Parathyroid adenoma (tissue), 2 donors: ENCODE data around the gene ZFP1.
"Not testable (repeated sequence)": the region's sequence is repeated elsewhere in the genome, so short reads cannot be mapped to it uniquely, and the experiment has no call there.

ENCODE experiments used
- H2AFZ ChIP-seq: fragments of 300-600 bp; sonication (generic); one replicate; pipeline ENCODE4 v1.7.0; 2017; ENCODE audit warnings: antibody characterized with exemption, mild to moderate bottlenecking
- H3K27ac ChIP-seq: fragments of 300-600 bp; sonication (generic); one replicate; pipeline ENCODE4 v1.7.0; 2017
- H3K27me3 ChIP-seq: fragments of 300-600 bp; sonication (generic); one replicate; pipeline ENCODE4 v1.7.0; 2017; ENCODE audit warnings: low read length; ENCODE audit not compliant: control insufficient read depth, insufficient read depth
- H3K36me3 ChIP-seq: fragments of 300-600 bp; sonication (generic); one replicate; pipeline ENCODE4 v1.7.0; 2017; ENCODE audit warnings: low read length; ENCODE audit not compliant: control insufficient read depth, insufficient read depth
- H3K4me1 ChIP-seq: fragments of 300-600 bp; sonication (generic); one replicate; pipeline ENCODE4 v1.7.0; 2017; ENCODE audit warnings: control low read depth
- H3K4me2 ChIP-seq: fragments of 300-600 bp; sonication (generic); one replicate; pipeline ENCODE4 v1.7.0; 2017; ENCODE audit warnings: low read length
- H3K4me3 ChIP-seq: fragments of 300-600 bp; sonication (generic); one replicate; pipeline ENCODE4 v1.7.0; 2017; ENCODE audit warnings: low read depth, low read length
- H3K79me2 ChIP-seq: fragments of 300-600 bp; sonication (generic); one replicate; pipeline ENCODE4 v1.7.0; 2017; ENCODE audit warnings: control low read depth
- H3K9ac ChIP-seq: fragments of 300-600 bp; sonication (generic); one replicate; pipeline ENCODE4 v1.7.0; 2017; ENCODE audit warnings: mild to moderate bottlenecking
- H3K9me3 ChIP-seq: fragments of 300-600 bp; sonication (generic); one replicate; pipeline ENCODE4 v1.7.0; 2017; ENCODE audit warnings: low read length; ENCODE audit not compliant: control insufficient read depth
- TF ChIP-seq, protein P1 (sequence below): fragments of 300-600 bp; sonication (generic); IDR thresholded peaks from one replicate; pipeline ENCODE4 v1.7.0; 2017; ENCODE audit warnings: antibody characterized with exemption, mild to moderate bottlenecking
- donor health status: primary hyperparathyroidism.

Gene ZFP1

DNA sequence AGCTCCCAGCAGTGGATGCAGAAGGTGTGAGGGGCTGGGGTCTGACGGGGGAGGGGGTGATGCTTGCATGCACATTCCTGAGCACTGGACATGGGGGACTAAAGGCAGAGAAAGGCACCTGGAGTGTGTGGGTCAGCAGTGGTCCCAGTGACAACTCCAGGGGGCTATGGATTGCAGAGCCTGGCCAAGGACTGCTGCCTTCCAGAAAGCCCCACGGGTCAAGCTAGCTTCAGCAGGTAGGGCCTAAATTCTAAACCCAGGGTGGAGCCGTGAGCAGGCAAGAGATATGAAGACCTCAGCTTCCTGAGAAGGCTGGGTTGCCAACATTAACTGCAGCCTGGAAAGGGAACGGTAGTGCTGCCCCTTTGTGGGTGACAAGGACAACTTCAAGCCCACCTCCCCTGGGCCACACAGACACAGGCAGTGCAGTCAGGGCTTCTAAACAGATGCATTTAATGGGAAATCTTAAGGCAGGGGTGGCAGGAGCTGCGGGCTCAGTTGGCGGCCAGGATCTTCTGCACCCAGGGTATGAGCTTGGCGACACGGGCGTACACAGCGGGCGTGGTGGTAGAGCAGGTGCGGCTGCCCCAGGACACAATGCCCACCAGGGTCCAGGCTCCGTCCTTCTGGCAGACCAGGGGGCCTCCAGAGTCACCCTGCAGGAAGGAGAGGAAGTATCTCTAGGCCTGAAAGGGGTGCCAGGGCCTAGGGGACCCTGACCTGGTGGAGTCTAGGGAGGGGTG, 55.5 kb downstream of the ZFP1 start:
- H3K9ac ChIP-seq, result no peak overlapping the region
- H3K27ac ChIP-seq, result no peak overlapping the region
- no peaks in the 10 kb centered on the region for H3K27me3 ChIP-seq
- H3K79me2 ChIP-seq, result no peaks in the 10 kb centered on the region
- TF ChIP-seq, protein P1, sequence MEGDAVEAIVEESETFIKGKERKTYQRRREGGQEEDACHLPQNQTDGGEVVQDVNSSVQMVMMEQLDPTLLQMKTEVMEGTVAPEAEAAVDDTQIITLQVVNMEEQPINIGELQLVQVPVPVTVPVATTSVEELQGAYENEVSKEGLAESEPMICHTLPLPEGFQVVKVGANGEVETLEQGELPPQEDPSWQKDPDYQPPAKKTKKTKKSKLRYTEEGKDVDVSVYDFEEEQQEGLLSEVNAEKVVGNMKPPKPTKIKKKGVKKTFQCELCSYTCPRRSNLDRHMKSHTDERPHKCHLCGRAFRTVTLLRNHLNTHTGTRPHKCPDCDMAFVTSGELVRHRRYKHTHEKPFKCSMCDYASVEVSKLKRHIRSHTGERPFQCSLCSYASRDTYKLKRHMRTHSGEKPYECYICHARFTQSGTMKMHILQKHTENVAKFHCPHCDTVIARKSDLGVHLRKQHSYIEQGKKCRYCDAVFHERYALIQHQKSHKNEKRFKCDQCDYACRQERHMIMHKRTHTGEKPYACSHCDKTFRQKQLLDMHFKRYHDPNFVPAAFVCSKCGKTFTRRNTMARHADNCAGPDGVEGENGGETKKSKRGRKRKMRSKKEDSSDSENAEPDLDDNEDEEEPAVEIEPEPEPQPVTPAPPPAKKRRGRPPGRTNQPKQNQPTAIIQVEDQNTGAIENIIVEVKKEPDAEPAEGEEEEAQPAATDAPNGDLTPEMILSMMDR, result no peak
- no peaks in the 10 kb centered on the region for H3K36me3 ChIP-seq
- no peak overlapping the region for H3K4me3 ChIP-seq
- no peak overlapping the region for H3K4me2 ChIP-seq
- H2AFZ ChIP-seq, result no peak overlapping the region
- H3K9me3 ChIP-seq, result no peaks in the 10 kb centered on the region
- no peaks in the 10 kb centered on the region for H3K4me1 ChIP-seq

DNA sequence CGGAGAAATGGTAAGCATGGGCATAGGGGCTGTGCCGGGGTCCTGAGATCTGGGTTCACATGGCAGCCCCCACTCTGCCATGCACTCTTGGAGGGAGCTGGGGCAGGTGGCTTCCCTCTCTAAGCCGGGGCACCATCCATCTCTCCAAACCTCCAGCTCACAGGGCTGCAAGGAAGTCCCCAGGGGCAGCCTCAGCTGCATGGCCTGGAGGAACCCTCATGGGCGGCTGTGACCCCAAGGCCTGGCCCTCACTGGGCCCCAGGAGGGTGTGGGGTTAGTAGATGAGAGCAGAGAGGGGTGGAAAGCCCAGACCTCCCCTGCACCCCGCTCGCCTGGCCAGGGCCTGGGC, 56.1 kb downstream of the ZFP1 start:
- no peak overlapping the region for H3K27ac ChIP-seq
- no peaks in the 10 kb centered on the region for H3K36me3 ChIP-seq
- no peaks in the 10 kb centered on the region for H3K9me3 ChIP-seq
- H3K4me1 ChIP-seq, result no peaks in the 10 kb centered on the region
- no peak overlapping the region for H2AFZ ChIP-seq
- no peak overlapping the region for H3K4me2 ChIP-seq
- TF ChIP-seq, protein P1, result no peak
- H3K9ac ChIP-seq, result no peak overlapping the region
- no peak overlapping the region for H3K4me3 ChIP-seq
- H3K79me2 ChIP-seq, result no peaks in the 10 kb centered on the region
- no peaks in the 10 kb centered on the region for H3K27me3 ChIP-seq

DNA sequence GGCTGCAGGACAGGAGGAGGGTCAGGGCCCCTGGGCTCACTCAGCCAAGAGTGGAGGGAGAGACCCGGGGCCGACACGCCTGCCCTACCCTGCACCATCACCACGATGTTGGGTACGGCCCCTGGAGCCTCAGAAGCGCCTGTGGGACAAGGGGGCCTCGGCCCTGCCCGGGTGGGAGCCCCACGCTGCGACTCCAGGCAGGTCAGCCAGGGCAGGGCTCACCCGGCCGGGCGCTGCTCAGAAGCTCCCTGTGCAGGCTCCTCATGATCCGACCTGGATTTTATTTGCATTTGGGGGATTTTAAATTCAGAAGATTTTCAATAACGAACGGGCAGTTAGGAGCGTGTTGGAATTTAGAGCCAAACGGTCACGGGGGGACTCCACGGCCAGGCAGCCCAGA, 56.6 kb downstream of the ZFP1 start:
- H3K27me3 ChIP-seq, H2AFZ ChIP-seq, H3K9me3 ChIP-seq: not testable (repeated sequence)

DNA sequence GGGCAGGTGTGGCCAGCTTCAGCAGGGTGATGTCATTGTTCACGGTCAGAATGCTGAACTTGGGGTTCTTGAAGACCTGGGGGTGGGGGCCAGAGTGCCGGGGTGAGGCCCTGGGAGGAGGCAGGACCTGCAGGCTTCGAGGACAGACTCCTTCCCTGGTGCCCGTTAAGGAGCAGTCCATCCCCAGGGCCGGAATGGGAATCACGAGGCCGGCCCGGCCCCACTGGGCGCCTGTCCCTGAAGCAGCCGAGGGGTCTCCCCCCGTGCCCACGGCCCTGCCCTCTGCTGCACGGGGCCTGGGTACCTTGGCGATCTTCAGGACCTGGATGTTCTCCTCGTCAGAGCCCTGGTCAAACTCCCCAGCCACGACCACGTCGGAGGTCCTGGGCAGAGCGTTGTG, 57.1 kb downstream of the ZFP1 start:
- H3K27me3 ChIP-seq, H2AFZ ChIP-seq, H3K4me2 ChIP-seq, H3K4me3 ChIP-seq, H3K36me3 ChIP-seq, H3K27ac ChIP-seq, H3K9me3 ChIP-seq, H3K79me2 ChIP-seq, H3K4me1 ChIP-seq, H3K9ac ChIP-seq: not testable (repeated sequence)

More for the DNA sequence above, 56.6 kb downstream of the ZFP1 start:
- not testable (repeated sequence) for H3K4me3 ChIP-seq, H3K4me1 ChIP-seq, H3K27ac ChIP-seq, H3K9ac ChIP-seq, H3K79me2 ChIP-seq, H3K36me3 ChIP-seq, H3K4me2 ChIP-seq

DNA sequence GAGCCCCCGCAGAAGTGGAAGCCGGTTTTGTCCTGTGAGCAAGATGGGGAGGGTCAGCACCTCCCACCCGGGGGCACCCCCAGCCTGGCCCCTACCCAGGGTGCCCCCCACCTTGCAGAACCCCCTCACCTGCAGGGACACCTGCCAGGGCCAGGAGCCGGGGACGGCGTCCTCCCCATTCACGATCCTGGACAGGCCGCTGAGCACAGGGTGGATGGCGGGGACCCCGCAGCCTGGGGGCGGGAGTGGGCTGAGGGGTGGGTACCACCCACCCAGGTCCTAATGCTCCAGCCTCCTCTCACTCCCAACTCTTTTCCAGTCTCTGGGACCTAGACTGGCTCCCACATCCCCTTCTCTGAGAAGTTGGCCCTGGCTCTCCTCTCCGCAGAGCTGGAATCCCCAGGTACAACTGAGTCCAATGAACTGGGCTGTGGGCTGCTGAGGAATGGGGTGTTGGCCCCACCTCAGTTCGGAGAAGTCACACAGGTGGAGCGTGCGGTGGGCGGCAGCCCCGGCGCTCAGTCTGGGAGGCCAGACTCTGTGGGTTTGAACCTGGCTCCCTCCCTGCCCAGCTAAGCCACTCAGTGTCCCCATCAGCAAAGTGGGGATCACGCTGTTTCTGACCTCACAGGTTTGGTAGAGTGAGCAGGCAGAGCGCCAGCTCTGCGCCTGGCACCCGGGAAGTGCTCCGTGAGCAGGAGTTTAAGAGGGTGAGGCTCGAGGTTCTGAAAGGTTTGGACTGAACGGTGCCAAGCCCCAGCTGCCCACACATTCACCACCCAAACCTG, 57.8 kb downstream of the ZFP1 start:
- not testable (repeated sequence) for H3K4me2 ChIP-seq, H3K4me1 ChIP-seq, H3K36me3 ChIP-seq, H2AFZ ChIP-seq, H3K9ac ChIP-seq, H3K27ac ChIP-seq, H3K9me3 ChIP-seq, H3K79me2 ChIP-seq, H3K27me3 ChIP-seq, H3K4me3 ChIP-seq

DNA sequence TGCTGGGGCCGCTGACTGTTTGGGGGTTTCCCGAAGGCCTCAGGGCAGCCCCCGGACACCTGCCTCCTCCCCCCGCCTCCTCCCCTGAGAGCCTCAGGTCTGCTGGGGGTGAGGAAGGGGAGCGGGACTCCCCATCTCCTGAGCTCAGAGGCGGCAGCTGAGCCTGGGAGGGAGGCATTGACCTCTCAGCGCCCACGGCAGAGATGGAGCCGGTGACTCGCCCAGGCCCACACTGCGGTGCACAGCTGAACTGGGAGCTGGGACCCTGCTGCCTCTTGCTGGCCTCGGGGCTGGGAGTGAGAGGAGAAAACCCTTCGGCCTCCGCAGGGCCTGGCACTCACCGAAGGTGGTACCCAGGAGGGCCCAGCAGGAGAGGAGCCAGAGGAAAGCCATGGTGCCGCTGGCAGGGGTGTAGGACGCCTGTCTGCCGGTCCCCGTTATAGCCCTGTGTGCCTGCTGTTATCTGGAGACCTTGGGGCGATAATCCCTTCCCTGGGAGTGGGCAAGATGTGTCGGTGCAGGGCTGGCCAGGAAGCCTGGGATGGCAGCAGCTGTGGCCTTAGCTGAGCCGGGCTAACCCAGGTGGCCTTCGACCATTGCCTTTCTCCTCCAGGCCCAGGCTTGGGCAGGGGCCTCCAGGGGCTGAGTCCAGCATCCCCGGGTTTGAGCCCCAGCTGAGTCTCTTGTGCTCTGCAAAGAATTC, 58.6 kb downstream of the ZFP1 start, which contains the start of gene CTRB2:
Gene CTRB2 (minus strand): TSS at position 413 of the 703 bp plus-strand sequence. CDS start 20 bp downstream, at position 393.
- Histone ChIP-seq H3K9me3 (no peaks in the 10 kb centered on the region), H3K9ac (no peak within 1 kb of the TSS), H3K27ac (no peak within 1 kb of the TSS), H2AFZ (no peak within 1 kb of the TSS), H3K36me3 (no peaks in the 10 kb centered on the region), H3K4me3 (no peak within 1 kb of the TSS), H3K27me3 (no peaks in the 10 kb centered on the region), H3K4me1 (no peaks in the 10 kb centered on the region), H3K79me2 (no peaks in the 10 kb centered on the region), H3K4me2 (no peak within 1 kb of the TSS)
- TF ChIP-seq, protein P1, result no peak
